ENCODE data around the gene AK8. TPM values are rescaled to one million over a fixed set of nuclear protein-coding genes. Genes with fewer than 3 reads are reported as not detected.

Gene AK8
- total and polyA plus RNA-seq, 9 of the 15 experiments (the other 6 are each of a cell fraction or from before 2014, with no cell fraction given), result 0.06 to 0.37 TPM; not detected in 7

DNA sequence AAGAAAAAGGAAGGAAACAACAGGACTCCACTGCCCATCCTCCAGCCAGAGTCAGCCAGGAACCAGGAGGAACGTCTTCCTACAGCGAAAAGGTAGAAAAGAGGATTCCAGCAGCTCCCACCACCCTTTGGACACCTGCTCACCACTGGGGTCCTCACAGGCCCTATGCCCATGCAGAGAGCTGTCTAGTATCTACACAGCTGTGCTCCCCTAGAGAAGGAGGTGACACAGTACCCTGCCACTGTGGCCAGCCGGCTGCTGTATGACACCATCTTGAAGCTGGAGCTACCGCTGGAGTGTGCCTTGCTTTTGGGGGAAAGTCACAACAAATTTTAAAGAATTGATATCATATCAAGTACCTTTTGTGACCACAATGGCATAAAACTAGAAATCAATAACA lies 115.2 kb downstream of the AK8 start:
- H3K4me2 ChIP-seq (ENCODE audit: insufficient read depth, low read length), result no peak overlapping the region
- peaks cover 14 to 19% of the 10 kb centered on the region in 2 experiments; a peak in 4 of 5 replicates for H3K27me3 ChIP-seq (ENCODE audit: control insufficient read depth in 2 of 2, insufficient read depth in 2 of 2, low read length in 2 of 2)
- POLR2A ChIA-PET, result no interaction called here
- no peaks in the 10 kb centered on the region for H3K9me1 ChIP-seq (ENCODE audit: control insufficient read depth, insufficient read depth, low read length)
- intact Hi-C loops (cut with micrococcal nuclease) (loop anchor here (5.0 kb wide), 1 partner anchor 34 kb away; no protein-coding TSS in a partner anchor), in situ Hi-C loops (cut with MboI) (no loop called here)
- H3K27ac ChIP-seq (ENCODE audit: extremely low read depth, low read depth, low read length), result no peak overlapping the region
- TF ChIP-seq ZKSCAN3 (CRISPR knock-in tag; IDR thresholded peaks at IDR 0.05), result no peak
- TF ChIP-seq MEIS2 (IDR thresholded peaks at IDR 0.05; ENCODE audit: partially characterized antibody), result no peak
- no peak for TF ChIP-seq ARID2 (IDR thresholded peaks at IDR 0.05)
- no peak for TF ChIP-seq TAF7 (tag; IDR thresholded peaks at IDR 0.05)
- TF ChIP-seq ZNF253 (CRISPR knock-in tag; conservative IDR thresholded peaks at IDR 0.05), result no peak
- FAIRE-seq (no peak), DNase-seq (ENCODE audit: extremely low read depth in 1 of 4, low spot score in 3 of 4) (no peak), ATAC-seq (no peak)
- CTCF ChIA-PET (ENCODE audit: low intra/inter-chr PET ratio), result interaction anchor here (0.6 kb wide), 1 partner anchor 1011 kb away, joined by 6 read pairs; no protein-coding TSS in a partner anchor
- WGBS (ENCODE audit: insufficient coverage, low coverage, missing lambda C conversion rate), result 0% methylated on average over 4 of the region's 4 CpGs
- no peaks in the 10 kb centered on the region for H3K9me3 ChIP-seq (replicated peaks; ENCODE audit: control insufficient read depth, insufficient read depth, low read depth, low read length)
- no peaks in the 10 kb centered on the region for H4K20me1 ChIP-seq (replicated peaks; ENCODE audit: control insufficient read depth, insufficient read depth, low read length)
- H3K9ac ChIP-seq (ENCODE audit: insufficient read depth in 1 of 2, low read depth in 2 of 2, low read length in 2 of 2), result no peak overlapping the region
- no peak overlapping the region for H2AFZ ChIP-seq (ENCODE audit: low read depth, low read length)
- H3K4me3 ChIP-seq, result no peak overlapping the region
- no peaks in the 10 kb centered on the region for H3K79me2 ChIP-seq (ENCODE audit: control insufficient read depth, insufficient read depth, low read length)
- H3K36me3 ChIP-seq (ENCODE audit: control insufficient read depth, insufficient read depth, low read length), result no peaks in the 10 kb centered on the region
- no TSS peak for BruUV-seq (replicated peaks)
- H3K4me1 ChIP-seq (replicated peaks in 1 of 2; ENCODE audit: control insufficient read depth in 2 of 2, insufficient read depth in 2 of 2, low read length in 2 of 2), result no peaks in the 10 kb centered on the region

DNA sequence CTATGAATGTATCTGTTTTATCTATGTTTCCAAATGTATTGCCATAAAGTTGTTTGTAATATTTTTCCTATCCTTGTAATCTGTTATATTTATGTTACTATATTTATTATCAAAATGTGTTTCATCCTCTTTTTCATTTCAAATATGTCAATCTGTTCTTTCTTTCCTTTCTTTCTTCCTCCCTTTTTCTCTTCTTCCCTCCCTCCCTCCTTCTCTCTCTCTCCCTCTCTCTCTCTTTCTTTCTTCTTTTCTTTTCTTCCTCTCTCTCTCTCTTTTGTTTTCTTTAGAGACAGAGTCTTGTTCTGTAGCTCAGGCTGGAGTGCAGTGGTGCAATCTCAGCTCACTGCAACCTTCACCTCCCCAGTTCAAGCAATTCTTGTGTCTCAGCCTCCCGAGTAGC lies 116.5 kb downstream of the AK8 start:
- Histone ChIP-seq H3K9me3 (replicated peaks; ENCODE audit: control insufficient read depth, insufficient read depth, low read depth, low read length) (no peaks in the 10 kb centered on the region), H2AFZ (ENCODE audit: low read depth, low read length) (no peak overlapping the region), H3K27ac (ENCODE audit: extremely low read depth, low read depth, low read length) (no peak overlapping the region), H3K36me3 (ENCODE audit: control insufficient read depth, insufficient read depth, low read length) (no peaks in the 10 kb centered on the region), H3K79me2 (ENCODE audit: control insufficient read depth, insufficient read depth, low read length) (no peaks in the 10 kb centered on the region), H4K20me1 (replicated peaks; ENCODE audit: control insufficient read depth, insufficient read depth, low read length) (no peaks in the 10 kb centered on the region), H3K4me1 (replicated peaks in 1 of 2; ENCODE audit: control insufficient read depth in 2 of 2, insufficient read depth in 2 of 2, low read length in 2 of 2) (no peaks in the 10 kb centered on the region), H3K27me3 (ENCODE audit: control insufficient read depth in 2 of 2, insufficient read depth in 2 of 2, low read length in 2 of 2) (peaks cover 24 to 32% of the 10 kb centered on the region in 2 experiments), H3K9ac (ENCODE audit: insufficient read depth in 1 of 2, low read depth in 2 of 2, low read length in 2 of 2) (no peak overlapping the region), H3K9me1 (ENCODE audit: control insufficient read depth, insufficient read depth, low read length) (no peaks in the 10 kb centered on the region), H3K4me2 (ENCODE audit: insufficient read depth, low read length) (no peak overlapping the region), H3K4me3 (no peak overlapping the region)
- in situ Hi-C loops (cut with MboI) (no loop called here), intact Hi-C loops (cut with micrococcal nuclease) (loop anchor here (5.0 kb wide), 1 partner anchor 36 kb away; no protein-coding TSS in a partner anchor)
- DNase-seq (ENCODE audit: extremely low read depth in 1 of 4, low spot score in 3 of 4) (no peak), ATAC-seq (no peak), FAIRE-seq (no peak)
- ChIA-PET POLR2A (interaction anchor here (1.0 kb wide), 1 partner anchor 9 kb away, joined by 3 read pairs; no protein-coding TSS in a partner anchor), CTCF (ENCODE audit: low intra/inter-chr PET ratio) (no interaction called here)
- WGBS (ENCODE audit: insufficient coverage, low coverage, missing lambda C conversion rate), result 0% methylated on average over 1 of the region's 1 CpG
- BruUV-seq (replicated peaks), result no TSS peak
- TF ChIP-seq TAF7 (tag; IDR thresholded peaks at IDR 0.05), result no peak
- TF ChIP-seq, protein P1, sequence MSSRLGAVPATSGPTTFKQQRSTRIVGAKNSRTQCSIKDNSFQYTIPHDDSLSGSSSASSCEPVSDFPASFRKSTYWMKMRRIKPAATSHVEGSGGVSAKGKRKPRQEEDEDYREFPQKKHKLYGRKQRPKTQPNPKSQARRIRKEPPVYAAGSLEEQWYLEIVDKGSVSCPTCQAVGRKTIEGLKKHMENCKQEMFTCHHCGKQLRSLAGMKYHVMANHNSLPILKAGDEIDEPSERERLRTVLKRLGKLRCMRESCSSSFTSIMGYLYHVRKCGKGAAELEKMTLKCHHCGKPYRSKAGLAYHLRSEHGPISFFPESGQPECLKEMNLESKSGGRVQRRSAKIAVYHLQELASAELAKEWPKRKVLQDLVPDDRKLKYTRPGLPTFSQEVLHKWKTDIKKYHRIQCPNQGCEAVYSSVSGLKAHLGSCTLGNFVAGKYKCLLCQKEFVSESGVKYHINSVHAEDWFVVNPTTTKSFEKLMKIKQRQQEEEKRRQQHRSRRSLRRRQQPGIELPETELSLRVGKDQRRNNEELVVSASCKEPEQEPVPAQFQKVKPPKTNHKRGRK (tag; IDR thresholded peaks at IDR 0.05), result peak; percentile 68

All from K562 (cell line).